Body of pancreas (tissue), 4 donors: ENCODE data around the gene GORASP1.

Experiments used
- POLR2A ChIP-seq, 3 donors: fragments of 450-650 bp; IDR thresholded peaks; one replicate each; pipeline ENCODE4 v1.6.1; 2016; ENCODE audit warnings: antibody characterized with exemption in 3 of 3, mild to moderate bottlenecking in 2 of 3
- TF ChIP-seq, protein P1 (sequence below), 7 experiments: fragments of 450-650 bp in 4 of 7; fragments of 200-600 bp in 3 of 7; sonication (generic) in 3 of 7; IDR thresholded peaks; one replicate each; pipeline ENCODE4 v1.5.1; 2016 to 2019; ENCODE audit warnings: antibody characterized with exemption in 7 of 7

DNA sequence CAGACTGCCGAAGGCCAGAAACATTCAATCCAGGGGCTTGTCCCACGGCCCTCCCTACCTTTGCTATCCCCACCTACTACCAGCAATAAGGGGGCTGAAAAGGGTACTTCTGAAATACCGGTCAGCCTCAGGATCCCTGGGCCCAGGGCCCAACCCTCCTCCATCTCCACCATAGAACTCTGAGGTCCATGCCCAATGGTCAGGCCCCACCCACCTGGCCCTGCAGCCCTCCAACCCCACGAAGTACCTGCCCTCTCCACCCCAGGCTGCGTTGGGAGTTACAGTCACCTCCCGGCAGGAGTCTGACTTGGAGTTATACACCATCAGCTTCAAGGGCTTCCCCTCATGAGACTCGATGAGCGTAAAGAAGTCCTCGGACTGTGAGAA lies 6.9 kb downstream of the GORASP1 start:
- TF ChIP-seq POLR2A (IDR thresholded peaks at IDR 0.05), result no peak
- TF ChIP-seq, protein P1, sequence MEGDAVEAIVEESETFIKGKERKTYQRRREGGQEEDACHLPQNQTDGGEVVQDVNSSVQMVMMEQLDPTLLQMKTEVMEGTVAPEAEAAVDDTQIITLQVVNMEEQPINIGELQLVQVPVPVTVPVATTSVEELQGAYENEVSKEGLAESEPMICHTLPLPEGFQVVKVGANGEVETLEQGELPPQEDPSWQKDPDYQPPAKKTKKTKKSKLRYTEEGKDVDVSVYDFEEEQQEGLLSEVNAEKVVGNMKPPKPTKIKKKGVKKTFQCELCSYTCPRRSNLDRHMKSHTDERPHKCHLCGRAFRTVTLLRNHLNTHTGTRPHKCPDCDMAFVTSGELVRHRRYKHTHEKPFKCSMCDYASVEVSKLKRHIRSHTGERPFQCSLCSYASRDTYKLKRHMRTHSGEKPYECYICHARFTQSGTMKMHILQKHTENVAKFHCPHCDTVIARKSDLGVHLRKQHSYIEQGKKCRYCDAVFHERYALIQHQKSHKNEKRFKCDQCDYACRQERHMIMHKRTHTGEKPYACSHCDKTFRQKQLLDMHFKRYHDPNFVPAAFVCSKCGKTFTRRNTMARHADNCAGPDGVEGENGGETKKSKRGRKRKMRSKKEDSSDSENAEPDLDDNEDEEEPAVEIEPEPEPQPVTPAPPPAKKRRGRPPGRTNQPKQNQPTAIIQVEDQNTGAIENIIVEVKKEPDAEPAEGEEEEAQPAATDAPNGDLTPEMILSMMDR (IDR thresholded peaks at IDR 0.05), result no peak
